Coronary artery (tissue), 2 donors: ENCODE data around the gene CTDP1.

ENCODE experiments used
- DNase-seq: peaks from one replicate; pipeline ENCODE4 v3.0.0-alpha.2; 2017; ENCODE audit warnings: low spot score
- H3K27ac ChIP-seq, 2 donors: fragments of 200-600 bp; sonication (generic); one replicate each; pipeline ENCODE4 v1.5.1; 2016 to 2019
- H3K4me3 ChIP-seq: fragments of 200-600 bp; sonication (generic); 2 replicates; pipeline ENCODE4 v1.5.1; 2016; ENCODE audit warnings: mild to moderate bottlenecking, moderate library complexity
- CTCF ChIP-seq: fragments of 200-600 bp; sonication (generic); IDR thresholded peaks from one replicate; pipeline ENCODE4 v1.5.1; 2019; ENCODE audit warnings: antibody characterized with exemption

CTDP1 gene

GRCh38 chr18:79769698-79770500 lies 90.3 kb downstream of the CTDP1 start:
- no peak for TF ChIP-seq CTCF
- DNase-seq: no peak
- Histone ChIP-seq H3K4me3 (no peak overlapping the region), H3K27ac (no peak overlapping the region)

GRCh38 chr18:79770501-79770815 lies 90.9 kb downstream of the CTDP1 start:
- TF ChIP-seq CTCF: no peak
- DNase-seq: no peak
- Histone ChIP-seq H3K27ac (no peak overlapping the region), H3K4me3 (no peak overlapping the region)

GRCh38 chr18:79770826-79771225 lies 91.2 kb downstream of the CTDP1 start:
- H3K27ac ChIP-seq: no peak overlapping the region
- no peak for TF ChIP-seq CTCF
- no peak overlapping the region for H3K4me3 ChIP-seq
- no peak for DNase-seq

- no peak for DNase-seq
- no peak overlapping the region for H3K4me3 ChIP-seq
- no peak overlapping the region for H3K27ac ChIP-seq
- TF ChIP-seq CTCF: no peak
Observed at GRCh38 chr18:79771446-79772107, 92.0 kb downstream of the CTDP1 start.

GRCh38 chr18:79772108-79772864 lies 92.7 kb downstream of the CTDP1 start:
- DNase-seq: no peak
- TF ChIP-seq CTCF: no peak

GRCh38 chr18:79772865-79773696 lies 93.5 kb downstream of the CTDP1 start:
- no peak for DNase-seq
- H3K27ac ChIP-seq: no peak overlapping the region
- H3K4me3 ChIP-seq: no peak overlapping the region
- no peak for TF ChIP-seq CTCF

More at GRCh38 chr18:79772108-79772864, 92.7 kb downstream of the CTDP1 start:
- H3K4me3 ChIP-seq: no peak overlapping the region
- no peak overlapping the region for H3K27ac ChIP-seq
